ENCODE data around the gene IRF2BP2.

DNA sequence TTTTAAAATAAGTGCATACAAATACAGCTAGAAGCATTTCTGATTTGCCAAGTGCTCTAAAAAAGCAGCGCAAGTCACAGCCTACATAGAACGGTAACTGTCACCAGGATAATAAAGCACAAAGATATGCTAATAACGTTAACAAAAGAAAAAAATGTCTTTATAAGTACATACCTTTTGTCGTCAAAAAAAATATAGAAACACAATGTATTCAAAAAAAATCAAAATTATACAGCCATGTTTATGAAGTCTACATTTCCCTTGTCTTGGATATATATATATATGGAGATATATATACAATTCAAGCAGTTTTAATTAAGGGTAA is 3.2 kb downstream of the IRF2BP2 start:
- TF ChIP-seq POLR2A (IDR thresholded peaks at IDR 0.05), result no peak
- TF ChIP-seq, protein P1, sequence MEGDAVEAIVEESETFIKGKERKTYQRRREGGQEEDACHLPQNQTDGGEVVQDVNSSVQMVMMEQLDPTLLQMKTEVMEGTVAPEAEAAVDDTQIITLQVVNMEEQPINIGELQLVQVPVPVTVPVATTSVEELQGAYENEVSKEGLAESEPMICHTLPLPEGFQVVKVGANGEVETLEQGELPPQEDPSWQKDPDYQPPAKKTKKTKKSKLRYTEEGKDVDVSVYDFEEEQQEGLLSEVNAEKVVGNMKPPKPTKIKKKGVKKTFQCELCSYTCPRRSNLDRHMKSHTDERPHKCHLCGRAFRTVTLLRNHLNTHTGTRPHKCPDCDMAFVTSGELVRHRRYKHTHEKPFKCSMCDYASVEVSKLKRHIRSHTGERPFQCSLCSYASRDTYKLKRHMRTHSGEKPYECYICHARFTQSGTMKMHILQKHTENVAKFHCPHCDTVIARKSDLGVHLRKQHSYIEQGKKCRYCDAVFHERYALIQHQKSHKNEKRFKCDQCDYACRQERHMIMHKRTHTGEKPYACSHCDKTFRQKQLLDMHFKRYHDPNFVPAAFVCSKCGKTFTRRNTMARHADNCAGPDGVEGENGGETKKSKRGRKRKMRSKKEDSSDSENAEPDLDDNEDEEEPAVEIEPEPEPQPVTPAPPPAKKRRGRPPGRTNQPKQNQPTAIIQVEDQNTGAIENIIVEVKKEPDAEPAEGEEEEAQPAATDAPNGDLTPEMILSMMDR (IDR thresholded peaks at IDR 0.05), result no peak
